Gastrocnemius medialis (tissue), 4 donors: ENCODE data around the gene SLC16A10. TPM values are rescaled to one million over a fixed set of nuclear protein-coding genes. Genes with fewer than 3 reads are reported as not detected.
A peak's percentile ranks its signal among the peaks of the same experiment; 100 is the strongest.

Source experiments
- ATAC-seq, 2 donors: fragments of 150-250 bp; one replicate each; pipeline ENCODE4 v1.9.1; 2016
- DNase-seq, 2 donors: peaks; one replicate each; pipeline ENCODE4 v3.0.0-alpha.2; 2019
- H3K27ac ChIP-seq, 4 donors: fragments of 200-600 bp; sonication (generic); 1 replicate in 1 of 4; 2 replicates in 3 of 4; pipeline ENCODE4 v1.5.1; 2016 to 2018; ENCODE audit warnings: mild to moderate bottlenecking in 2 of 4, moderate library complexity in 1 of 4
- H3K27me3 ChIP-seq, 3 donors: fragments of 200-600 bp; sonication (generic) in 2 of 3; 1 replicate in 1 of 3; 2 replicates in 2 of 3; pipeline versions ENCODE4 v1.5.1 to v1.6.0; 2016 to 2019; ENCODE audit warnings: mild to moderate bottlenecking in 1 of 3, moderate library complexity in 1 of 3
- H3K36me3 ChIP-seq, 2 donors: fragments of 200-600 bp; sonication (generic) in 1 of 2; one replicate each; pipeline ENCODE4 v1.5.1; 2017 to 2018
- H3K4me1 ChIP-seq, 2 donors: fragments of 200-600 bp; sonication (generic) in 1 of 2; one replicate each; pipeline ENCODE4 v1.5.1; 2016 to 2017; ENCODE audit warnings: mild to moderate bottlenecking in 2 of 2
- H3K4me3 ChIP-seq, 4 donors: fragments of 200-600 bp; sonication (generic) in 3 of 4; 1 replicate in 1 of 4; 2 replicates in 3 of 4; pipeline ENCODE4 v1.5.1; 2016 to 2019; ENCODE audit warnings: mild to moderate bottlenecking in 2 of 4
- H3K9me3 ChIP-seq, 3 donors: fragments of 200-600 bp; sonication (generic) in 2 of 3; 1 replicate in 1 of 3; 2 replicates in 2 of 3; pipeline ENCODE4 v1.5.1; 2016 to 2019
- POLR2A ChIP-seq, 2 donors: fragments of 450-650 bp; IDR thresholded peaks; one replicate each; pipeline ENCODE4 v1.6.1; 2017; ENCODE audit warnings: antibody characterized with exemption in 2 of 2, mild to moderate bottlenecking in 2 of 2, moderate library complexity in 2 of 2
- in situ Hi-C, 4 donors: fragments of 200-750 bp; cut with MboI; loops; one replicate each; pipeline versions ENCODE4 v1.15.0 to v1.8.0; 2017; ENCODE audit warnings: low sequenced_read_pairs in 4 of 4
- intact Hi-C: fragments of 100-400 bp; cut with DNase I; formaldehyde crosslinking; loops from one replicate; pipeline ENCODE4 v1.15.1; 2023; ENCODE audit warnings: low total_unique reads
- total RNA-seq, 4 donors: library from RNA; depleted of rRNA; stranded (reverse); fragments of >200 nt; gene quantifications; one replicate each; pipeline versions ENCODE4 v1.1.0 to v1.2.3, GENCODE V29; 2016
- TF ChIP-seq, protein P1 (sequence below), 5 experiments: fragments of 450-650 bp in 3 of 5; fragments of 200-600 bp in 2 of 5; sonication (generic) in 2 of 5; IDR thresholded peaks in 4 of 5; conservative IDR thresholded peaks in 1 of 5; 1 replicate in 4 of 5; 2 replicates in 1 of 5; pipeline ENCODE4 v1.5.1; 2016 to 2019; ENCODE audit warnings: antibody characterized with exemption in 5 of 5, mild to moderate bottlenecking in 3 of 5, moderate library complexity in 3 of 5

SLC16A10 gene
- total RNA-seq, 4 donors from 2014 or later = 81.5 to 167 (median 144) TPM

DNA sequence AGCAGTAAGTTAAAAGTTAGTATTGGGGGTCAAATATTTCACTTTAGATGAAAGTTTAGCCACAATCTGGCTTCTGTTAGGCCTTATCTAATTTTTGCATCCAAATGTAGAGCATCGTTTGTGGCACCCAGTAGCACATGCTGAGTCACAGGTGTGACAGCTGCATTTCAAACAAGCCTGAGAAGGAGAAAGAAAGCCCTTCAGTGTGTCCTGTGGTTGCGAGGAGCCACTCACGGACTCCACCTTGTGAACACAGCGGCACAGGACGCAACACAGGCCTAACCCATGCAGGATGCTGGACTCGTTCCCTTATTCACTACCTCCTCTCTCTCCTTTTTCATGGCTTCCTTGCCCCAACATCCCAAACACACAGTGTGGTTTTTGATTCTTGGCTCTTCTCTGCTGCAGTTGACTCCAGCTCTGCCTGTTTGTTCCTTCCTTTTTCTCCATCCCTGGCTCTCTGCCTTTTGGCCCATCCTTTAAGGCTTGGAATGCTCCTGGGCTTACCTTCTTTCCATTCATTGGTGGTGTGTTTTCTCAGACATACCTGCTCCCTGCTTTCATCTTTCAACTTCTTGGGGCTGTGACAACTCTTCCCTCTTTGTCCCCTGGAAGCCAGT is 124.2 kb downstream of the SLC16A10 start:
- H3K27me3 ChIP-seq = no peaks in the 10 kb centered on the region
- in situ Hi-C loops (loop anchor here (5.0 to 25.0 kb wide), 4 partner anchors 149 to 674 kb away; no protein-coding TSS in a partner anchor), intact Hi-C loops (loop anchor here (2.0 to 10.0 kb wide), 4 partner anchors 89 to 179 kb away; partner anchors contain the start of gene SLC16A10)
- H3K36me3 ChIP-seq = peaks cover 0 to 6% of the 10 kb centered on the region in 2 donors
- H3K4me1 ChIP-seq = peaks cover 27 to 36% of the 10 kb centered on the region in 2 donors
- TF ChIP-seq POLR2A (IDR thresholded peaks at IDR 0.05) = no peak
- H3K9me3 ChIP-seq = no peaks in the 10 kb centered on the region
- DNase-seq (peak; percentile 23 to 61), ATAC-seq (peak; percentile 58 to 67)
- H3K4me3 ChIP-seq = no peak overlapping the region
- H3K27ac ChIP-seq = peak overlapping the region; percentile 67 to 72 (median 68)

DNA sequence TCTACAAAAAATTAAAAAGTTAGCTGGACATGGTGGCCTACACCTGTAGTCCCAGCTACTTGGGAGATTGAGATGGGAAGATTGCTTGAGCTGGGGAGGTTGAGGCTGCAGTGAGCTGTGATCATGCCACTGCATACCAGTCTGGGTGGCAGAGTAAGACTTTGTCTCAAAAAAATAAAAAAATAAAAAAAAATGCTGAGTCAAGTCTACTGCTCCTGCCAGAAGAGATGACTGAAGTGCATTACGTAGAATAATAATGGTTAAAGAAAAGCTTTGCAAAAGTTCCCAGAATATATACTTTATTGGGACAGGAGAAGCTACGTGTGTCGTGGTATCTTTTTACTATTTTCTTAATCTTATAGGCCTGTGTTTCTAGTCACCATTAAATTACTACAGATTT is 125.3 kb downstream of the SLC16A10 start:
- in situ Hi-C loops = loop anchor here (5.0 to 25.0 kb wide), 4 partner anchors 150 to 675 kb away; no protein-coding TSS in a partner anchor
- no peak for DNase-seq
- Histone ChIP-seq H3K27me3 (no peaks in the 10 kb centered on the region), H3K9me3 (no peaks in the 10 kb centered on the region), H3K36me3 (peaks cover 0 to 6% of the 10 kb centered on the region in 2 donors), H3K27ac (peak overlapping the region; percentile 67 to 72 (median 68)), H3K4me3 (no peak overlapping the region), H3K4me1 (peaks cover 27 to 36% of the 10 kb centered on the region in 2 donors)
- ATAC-seq = no peak
- intact Hi-C loops = loop anchor here (5.0 to 10.0 kb wide), 2 partner anchors 90 to 128 kb away; partner anchors contain the start of gene SLC16A10
- no peak for TF ChIP-seq POLR2A (IDR thresholded peaks at IDR 0.05)
- TF ChIP-seq, protein P1, sequence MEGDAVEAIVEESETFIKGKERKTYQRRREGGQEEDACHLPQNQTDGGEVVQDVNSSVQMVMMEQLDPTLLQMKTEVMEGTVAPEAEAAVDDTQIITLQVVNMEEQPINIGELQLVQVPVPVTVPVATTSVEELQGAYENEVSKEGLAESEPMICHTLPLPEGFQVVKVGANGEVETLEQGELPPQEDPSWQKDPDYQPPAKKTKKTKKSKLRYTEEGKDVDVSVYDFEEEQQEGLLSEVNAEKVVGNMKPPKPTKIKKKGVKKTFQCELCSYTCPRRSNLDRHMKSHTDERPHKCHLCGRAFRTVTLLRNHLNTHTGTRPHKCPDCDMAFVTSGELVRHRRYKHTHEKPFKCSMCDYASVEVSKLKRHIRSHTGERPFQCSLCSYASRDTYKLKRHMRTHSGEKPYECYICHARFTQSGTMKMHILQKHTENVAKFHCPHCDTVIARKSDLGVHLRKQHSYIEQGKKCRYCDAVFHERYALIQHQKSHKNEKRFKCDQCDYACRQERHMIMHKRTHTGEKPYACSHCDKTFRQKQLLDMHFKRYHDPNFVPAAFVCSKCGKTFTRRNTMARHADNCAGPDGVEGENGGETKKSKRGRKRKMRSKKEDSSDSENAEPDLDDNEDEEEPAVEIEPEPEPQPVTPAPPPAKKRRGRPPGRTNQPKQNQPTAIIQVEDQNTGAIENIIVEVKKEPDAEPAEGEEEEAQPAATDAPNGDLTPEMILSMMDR (IDR thresholded peaks at IDR 0.05 in 4 of 5, conservative IDR thresholded peaks at IDR 0.05 in 1 of 5) = no peak

DNA sequence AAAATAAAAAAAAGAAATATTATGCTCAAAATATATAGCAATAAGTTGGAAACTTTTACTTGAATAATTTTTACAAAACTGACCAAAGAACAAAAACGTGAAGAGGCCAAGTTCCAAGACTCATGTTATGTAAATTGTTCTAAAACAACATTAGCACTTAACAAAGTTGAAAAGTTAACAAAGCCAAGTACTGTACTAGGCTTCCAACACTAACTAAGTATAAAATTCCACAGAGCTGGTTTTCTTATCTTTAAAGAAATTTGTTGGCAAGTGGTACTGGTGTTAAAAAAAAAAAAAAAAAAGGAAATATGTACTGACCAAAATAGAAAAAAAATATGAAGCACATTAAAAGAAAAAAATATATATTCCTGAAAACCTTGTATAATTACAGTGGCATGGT is 127.8 kb downstream of the SLC16A10 start:
- TF ChIP-seq, protein P1 (IDR thresholded peaks at IDR 0.05 in 4 of 5, conservative IDR thresholded peaks at IDR 0.05 in 1 of 5) = no peak
- TF ChIP-seq POLR2A (IDR thresholded peaks at IDR 0.05) = no peak
- Histone ChIP-seq H3K9me3 (no peaks in the 10 kb centered on the region), H3K4me3 (no peak overlapping the region), H3K27ac (no peak overlapping the region), H3K4me1 (peaks cover 34 to 38% of the 10 kb centered on the region in 2 donors), H3K36me3 (peaks cover 0 to 6% of the 10 kb centered on the region in 2 donors), H3K27me3 (no peaks in the 10 kb centered on the region)
- DNase-seq (no peak), ATAC-seq (no peak)
- intact Hi-C loops (loop anchor here (10.0 kb wide), 1 partner anchor 130 kb away; the partner anchor contains the start of gene SLC16A10), in situ Hi-C loops (loop anchor here in 3 of 4 donors (10.0 to 25.0 kb wide), 3 partner anchors 153 to 678 kb away; no protein-coding TSS in a partner anchor)

DNA sequence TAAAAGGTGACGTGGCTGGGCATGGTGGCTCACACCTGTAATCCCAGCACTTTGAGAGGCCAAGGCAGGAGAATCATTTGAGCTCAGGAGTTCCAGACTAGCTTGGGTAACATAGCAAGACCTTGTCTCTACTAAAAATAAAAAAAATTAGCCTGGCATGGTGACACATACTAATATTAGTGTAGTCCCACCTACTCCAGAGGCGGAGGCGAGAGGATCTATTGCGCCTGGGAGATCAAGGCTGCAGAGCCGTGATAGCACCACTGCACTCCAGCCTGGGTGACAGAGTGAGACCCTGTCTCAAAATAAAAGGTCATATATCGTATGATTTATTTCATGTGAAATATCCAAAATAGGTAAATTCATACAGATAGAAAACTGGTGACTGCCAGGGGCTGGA is 132.5 kb downstream of the SLC16A10 start:
- H3K4me3 ChIP-seq = no peak overlapping the region
- intact Hi-C loops = loop anchor here (10.0 kb wide), 1 partner anchor 135 kb away; the partner anchor contains the start of gene SLC16A10
- DNase-seq (no peak), ATAC-seq (no peak)
- H3K36me3 ChIP-seq = no peaks in the 10 kb centered on the region
- in situ Hi-C loops = loop anchor here in 3 of 4 donors (10.0 to 25.0 kb wide), 3 partner anchors 157 to 682 kb away; no protein-coding TSS in a partner anchor
- no peaks in the 10 kb centered on the region for H3K9me3 ChIP-seq
- no peak for TF ChIP-seq POLR2A (IDR thresholded peaks at IDR 0.05)
- TF ChIP-seq, protein P1 (IDR thresholded peaks at IDR 0.05 in 4 of 5, conservative IDR thresholded peaks at IDR 0.05 in 1 of 5) = no peak
- peaks cover 21 to 35% of the 10 kb centered on the region in 2 donors for H3K4me1 ChIP-seq
- H3K27ac ChIP-seq = peak overlapping the region; percentile 15 to 73 (median 63)
- H3K27me3 ChIP-seq = no peaks in the 10 kb centered on the region

DNA sequence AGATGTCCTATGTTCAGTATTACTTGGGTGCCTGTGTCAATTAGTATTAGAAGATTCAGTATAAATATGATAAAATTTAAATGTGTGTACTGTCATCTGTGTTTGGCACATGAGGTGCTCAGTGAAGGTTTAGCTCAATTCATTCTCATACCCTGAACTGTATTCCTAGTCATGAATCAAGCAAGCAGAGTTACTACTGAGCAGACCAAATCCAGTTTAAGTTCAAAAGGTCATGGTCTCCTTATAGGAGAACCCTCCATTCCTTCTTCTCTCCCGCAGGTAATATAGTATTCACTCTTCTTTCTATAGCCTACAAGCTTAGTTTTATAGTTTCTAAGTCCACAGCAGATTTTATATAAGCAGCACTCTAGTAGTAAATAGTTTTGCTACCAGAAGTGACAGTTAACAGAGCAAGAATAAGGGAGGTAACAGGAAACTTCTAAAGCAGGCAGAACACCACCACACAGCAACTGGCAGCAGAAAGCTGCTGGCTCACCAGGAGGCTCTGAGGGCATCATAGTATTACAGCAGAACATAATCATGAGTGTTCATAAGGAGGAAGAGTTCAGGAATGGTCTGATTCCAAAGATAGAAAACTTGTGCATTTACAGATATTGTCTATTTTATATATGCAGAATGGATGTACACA is 133.2 kb downstream of the SLC16A10 start:
- ATAC-seq (peak; percentile 71 to 93), DNase-seq (peak; percentile 19 to 70)
- peaks cover 21 to 35% of the 10 kb centered on the region in 2 donors for H3K4me1 ChIP-seq
- H3K27me3 ChIP-seq = no peaks in the 10 kb centered on the region
- H3K36me3 ChIP-seq = no peaks in the 10 kb centered on the region
- intact Hi-C loops = no loop called here
- no peak for TF ChIP-seq POLR2A (IDR thresholded peaks at IDR 0.05)
- TF ChIP-seq, protein P1 (IDR thresholded peaks at IDR 0.05 in 4 of 5, conservative IDR thresholded peaks at IDR 0.05 in 1 of 5) = no peak
- H3K27ac ChIP-seq = peak overlapping the region; percentile 51 to 73 (median 63)
- no peak overlapping the region for H3K4me3 ChIP-seq
- in situ Hi-C loops = loop anchor here in 2 of 4 donors (25.0 kb wide), 2 partner anchors 158 to 683 kb away; no protein-coding TSS in a partner anchor
- H3K9me3 ChIP-seq = no peaks in the 10 kb centered on the region
